ENCODE results near the gene GH1. TPM values are rescaled to one million over a fixed set of nuclear protein-coding genes. Genes with fewer than 3 reads are reported as not detected.
A peak's percentile ranks its signal among the peaks of the same experiment; 100 is the strongest.

The GH1 gene
- total RNA-seq, 1 experiment from 2014 or later, result not detected

DNA sequence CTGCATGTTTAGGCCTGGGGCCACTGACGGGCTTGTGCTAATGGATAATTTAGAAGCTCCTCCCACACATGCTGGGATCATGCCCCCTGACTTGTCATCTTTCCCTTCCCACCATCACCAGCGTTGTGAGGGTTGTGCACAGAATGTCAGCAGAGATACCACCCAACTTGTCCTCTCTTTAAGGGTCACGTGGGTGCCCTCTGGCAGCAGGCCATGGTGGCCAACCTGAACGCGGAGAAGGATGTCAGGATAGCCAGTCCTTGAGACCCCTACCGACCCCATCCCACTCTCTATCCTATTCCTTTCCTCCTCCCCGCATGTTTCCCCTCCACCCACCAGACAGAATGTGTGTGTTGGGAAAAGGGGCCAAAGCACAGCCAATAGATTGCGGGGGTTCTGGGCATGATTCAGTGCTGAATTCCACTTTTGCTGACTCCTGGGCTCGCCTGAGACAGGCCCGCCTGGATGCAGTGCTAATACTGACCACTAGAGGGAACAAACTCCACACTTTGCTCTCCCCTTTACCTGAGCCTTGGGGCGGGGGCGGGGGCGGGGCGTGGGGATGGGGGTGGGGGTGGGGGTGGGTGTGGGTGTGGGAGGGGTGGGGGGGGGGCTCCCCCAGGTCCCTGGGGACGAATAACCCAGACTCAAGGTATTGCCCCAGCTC is 36.6 kb downstream of the GH1 start, which contains the start of gene GH2:
Gene GH2, minus strand, starts transcription at position 10 of the 667 bp plus-strand sequence. CDS start 143 bp downstream, outside the sequence.
- Histone ChIP-seq H2AK5ac (ENCODE audit: insufficient read length, low read length) (no peak within 1 kb of the TSS), H4K8ac (replicated peaks; ENCODE audit: insufficient read length, low read depth, low read length) (no peak within 1 kb of the TSS), H3K14ac (ENCODE audit: insufficient read depth, low read length) (no peak within 1 kb of the TSS; the same call in 1 of the 2 replicates), H2AFZ (ENCODE audit: low read length) (peak within 1 kb of the TSS; percentile 42), H2BK5ac (ENCODE audit: insufficient read length, low read length) (no peak within 1 kb of the TSS), H4K91ac (ENCODE audit: insufficient read length, low read depth, low read length) (no peak within 1 kb of the TSS), H2BK15ac (ENCODE audit: low read depth, low read length) (no peak within 1 kb of the TSS; the same call in 1 of the 2 replicates), H4K20me1 (ENCODE audit: control insufficient read depth, insufficient read depth, insufficient read length) (no peaks in the 10 kb centered on the region), H3K27me3 (ENCODE audit: insufficient read depth, low read length) (no peaks in the 10 kb centered on the region), H2BK20ac (ENCODE audit: low read depth, low read length, poor library complexity, severe bottlenecking) (no peak within 1 kb of the TSS), H2BK120ac (ENCODE audit: low read depth, low read length, poor library complexity, severe bottlenecking) (no peak within 1 kb of the TSS), H3K9ac (ENCODE audit: extremely low read depth, insufficient read length, low read length) (peak within 1 kb of the TSS; percentile 36), H3K79me1 (ENCODE audit: insufficient read depth, low read depth, low read length, poor library complexity, severe bottlenecking) (no peaks in the 10 kb centered on the region), H3K23me2 (ENCODE audit: insufficient read length, low read depth, low read length, poor library complexity, severe bottlenecking) (no peaks in the 10 kb centered on the region), H2BK12ac (ENCODE audit: insufficient read length, low read depth, low read length) (no peak within 1 kb of the TSS), H3K4ac (ENCODE audit: low read depth, low read length) (no peak within 1 kb of the TSS), H3K56ac (ENCODE audit: insufficient read length, low read depth, low read length) (no peak within 1 kb of the TSS), H3T11ph (ENCODE audit: low read length) (no peak within 1 kb of the TSS), H3K9me3 (ENCODE audit: control insufficient read depth, low read depth, low read length) (no peaks in the 10 kb centered on the region), H3K79me2 (ENCODE audit: insufficient read depth, low read length) (no peaks in the 10 kb centered on the region), H3K4me2 (ENCODE audit: insufficient read depth, insufficient read length, low read length) (peak within 1 kb of the TSS; percentile 20), H3K27ac (ENCODE audit: insufficient read length, low read depth, low read length) (no peak within 1 kb of the TSS), H4K5ac (ENCODE audit: insufficient read length, low read depth, low read length) (no peak within 1 kb of the TSS), H3K23ac (ENCODE audit: insufficient read length, low read depth, low read length) (no peak within 1 kb of the TSS), H3K4me1 (ENCODE audit: insufficient read depth, low read length) (no peaks in the 10 kb centered on the region; the same call in 1 of the 2 replicates), H3K18ac (ENCODE audit: insufficient read length, low read depth, low read length) (no peak within 1 kb of the TSS)
- TF ChIP-seq, protein P1, sequence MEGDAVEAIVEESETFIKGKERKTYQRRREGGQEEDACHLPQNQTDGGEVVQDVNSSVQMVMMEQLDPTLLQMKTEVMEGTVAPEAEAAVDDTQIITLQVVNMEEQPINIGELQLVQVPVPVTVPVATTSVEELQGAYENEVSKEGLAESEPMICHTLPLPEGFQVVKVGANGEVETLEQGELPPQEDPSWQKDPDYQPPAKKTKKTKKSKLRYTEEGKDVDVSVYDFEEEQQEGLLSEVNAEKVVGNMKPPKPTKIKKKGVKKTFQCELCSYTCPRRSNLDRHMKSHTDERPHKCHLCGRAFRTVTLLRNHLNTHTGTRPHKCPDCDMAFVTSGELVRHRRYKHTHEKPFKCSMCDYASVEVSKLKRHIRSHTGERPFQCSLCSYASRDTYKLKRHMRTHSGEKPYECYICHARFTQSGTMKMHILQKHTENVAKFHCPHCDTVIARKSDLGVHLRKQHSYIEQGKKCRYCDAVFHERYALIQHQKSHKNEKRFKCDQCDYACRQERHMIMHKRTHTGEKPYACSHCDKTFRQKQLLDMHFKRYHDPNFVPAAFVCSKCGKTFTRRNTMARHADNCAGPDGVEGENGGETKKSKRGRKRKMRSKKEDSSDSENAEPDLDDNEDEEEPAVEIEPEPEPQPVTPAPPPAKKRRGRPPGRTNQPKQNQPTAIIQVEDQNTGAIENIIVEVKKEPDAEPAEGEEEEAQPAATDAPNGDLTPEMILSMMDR (conservative IDR thresholded peaks at IDR 0.05), result peak; percentile 65
- Mint-ChIP-seq H3K9me3 (no peaks in the 10 kb centered on the region; a peak in 1 of 5 replicates), H3K36me3 (ENCODE audit: insufficient read depth in 1 of 3, low read depth in 3 of 3) (no peaks in the 10 kb centered on the region; a peak in 1 of 7 replicates), H3K27me3 (ENCODE audit: low read depth) (peaks cover 10% of the 10 kb centered on the region), H3K27ac (peak within 1 kb of the TSS; percentile 73 to 89 (median 76); a peak in 3 of 7 replicates), H3K4me3 (no peak within 1 kb of the TSS; a peak in 1 of 5 replicates), H3K4me1 (peaks cover 13 to 16% of the 10 kb centered on the region in 2 experiments)
- no CpG with 5 or more reads among the region's 15 CpGs for WGBS (ENCODE audit: extremely low coverage, insufficient read length, low lambda C conversion rate)
- DNase-seq, result peak; percentile 88
